ENCODE data around the gene CYRIA.

The CYRIA gene

GRCh38 chr2:16650287-16651249 lies 15.1 kb downstream of the CYRIA start:
- H3K9me3 Mint-ChIP-seq, result no peaks in the 10 kb centered on the region
- H3K27ac Mint-ChIP-seq, result no peak overlapping the region
- DNase-seq (no peak), ATAC-seq (no peak)
- no peak overlapping the region for H3K4me3 Mint-ChIP-seq
- no peaks in the 10 kb centered on the region for H3K36me3 Mint-ChIP-seq (ENCODE audit: low read depth)
- no peaks in the 10 kb centered on the region for H3K27me3 Mint-ChIP-seq
- H3K4me1 Mint-ChIP-seq, result peaks cover 36% of the 10 kb centered on the region

- Mint-ChIP-seq H3K36me3 (ENCODE audit: low read depth) (no peaks in the 10 kb centered on the region), H3K27ac (no peak overlapping the region), H3K4me1 (peaks cover 31% of the 10 kb centered on the region), H3K27me3 (no peaks in the 10 kb centered on the region), H3K4me3 (no peak overlapping the region), H3K9me3 (no peaks in the 10 kb centered on the region)
- DNase-seq (no peak), ATAC-seq (peak; percentile 37)
These were observed 16.0 kb downstream of the CYRIA start for GRCh38 chr2:16649353-16650286.

- H3K36me3 Mint-ChIP-seq (ENCODE audit: low read depth), result no peaks in the 10 kb centered on the region
- no peak overlapping the region for H3K27ac Mint-ChIP-seq
- no peak for DNase-seq
These were observed 17.5 kb downstream of the CYRIA start for GRCh38 chr2:16647992-16648617.

GRCh38 chr2:16645775-16646559 lies 19.7 kb downstream of the CYRIA start:
- DNase-seq (no peak), ATAC-seq (no peak)
- Mint-ChIP-seq H3K27ac (no peak overlapping the region), H3K27me3 (no peaks in the 10 kb centered on the region), H3K36me3 (ENCODE audit: low read depth) (no peaks in the 10 kb centered on the region), H3K9me3 (no peaks in the 10 kb centered on the region), H3K4me3 (no peak overlapping the region), H3K4me1 (peaks cover 19% of the 10 kb centered on the region)

More at GRCh38 chr2:16647992-16648617, 17.5 kb downstream of the CYRIA start:
- no peak overlapping the region for H3K4me3 Mint-ChIP-seq
- no peaks in the 10 kb centered on the region for H3K9me3 Mint-ChIP-seq
- H3K4me1 Mint-ChIP-seq, result peaks cover 24% of the 10 kb centered on the region
- H3K27me3 Mint-ChIP-seq, result no peaks in the 10 kb centered on the region
- no peak for ATAC-seq

- no peak overlapping the region for H3K27ac Mint-ChIP-seq
- no peaks in the 10 kb centered on the region for H3K36me3 Mint-ChIP-seq (ENCODE audit: low read depth)
- H3K4me3 Mint-ChIP-seq, result no peak overlapping the region
- peaks cover 10% of the 10 kb centered on the region for H3K4me1 Mint-ChIP-seq
- no peak for DNase-seq
- ATAC-seq, result no peak
- H3K27me3 Mint-ChIP-seq, result no peaks in the 10 kb centered on the region
- no peaks in the 10 kb centered on the region for H3K9me3 Mint-ChIP-seq
These were observed 20.5 kb downstream of the CYRIA start for GRCh38 chr2:16645088-16645487.

- no peaks in the 10 kb centered on the region for H3K9me3 Mint-ChIP-seq
- H3K4me3 Mint-ChIP-seq, result no peak overlapping the region
- DNase-seq, result no peak
- no peak overlapping the region for H3K27ac Mint-ChIP-seq
- no peaks in the 10 kb centered on the region for H3K36me3 Mint-ChIP-seq (ENCODE audit: low read depth)
- peak; percentile 4 for ATAC-seq
- H3K27me3 Mint-ChIP-seq, result no peaks in the 10 kb centered on the region
- peaks cover 5% of the 10 kb centered on the region for H3K4me1 Mint-ChIP-seq
These were observed 21.3 kb downstream of the CYRIA start for GRCh38 chr2:16644221-16644925.

GRCh38 chr2:16643099-16643498 lies 22.5 kb downstream of the CYRIA start:
- peaks cover 11% of the 10 kb centered on the region for H3K4me1 Mint-ChIP-seq
- H3K27ac Mint-ChIP-seq, result no peak overlapping the region
- no peak overlapping the region for H3K4me3 Mint-ChIP-seq
- ATAC-seq, result no peak
- H3K36me3 Mint-ChIP-seq (ENCODE audit: low read depth), result no peaks in the 10 kb centered on the region
- no peaks in the 10 kb centered on the region for H3K27me3 Mint-ChIP-seq
- no peaks in the 10 kb centered on the region for H3K9me3 Mint-ChIP-seq
- DNase-seq, result no peak

- Mint-ChIP-seq H3K27me3 (no peaks in the 10 kb centered on the region), H3K36me3 (ENCODE audit: low read depth) (peaks cover 3% of the 10 kb centered on the region), H3K4me1 (peaks cover 12% of the 10 kb centered on the region), H3K27ac (no peak overlapping the region), H3K4me3 (no peak overlapping the region), H3K9me3 (no peaks in the 10 kb centered on the region)
- ATAC-seq (no peak), DNase-seq (no peak)
These were observed 23.5 kb downstream of the CYRIA start for GRCh38 chr2:16642088-16642487.

- Mint-ChIP-seq H3K27ac (no peak overlapping the region), H3K27me3 (no peaks in the 10 kb centered on the region), H3K36me3 (ENCODE audit: low read depth) (peaks cover 3% of the 10 kb centered on the region), H3K4me1 (peaks cover 12% of the 10 kb centered on the region), H3K9me3 (no peaks in the 10 kb centered on the region), H3K4me3 (no peak overlapping the region)
- DNase-seq (no peak), ATAC-seq (no peak)
These were observed 24.1 kb downstream of the CYRIA start for GRCh38 chr2:16641509-16641908.

- H3K4me1 Mint-ChIP-seq, result peaks cover 17% of the 10 kb centered on the region
- no peak for DNase-seq
- no peak overlapping the region for H3K4me3 Mint-ChIP-seq
- no peak overlapping the region for H3K27ac Mint-ChIP-seq
- H3K27me3 Mint-ChIP-seq, result no peaks in the 10 kb centered on the region
- H3K9me3 Mint-ChIP-seq, result no peaks in the 10 kb centered on the region
- ATAC-seq, result no peak
- H3K36me3 Mint-ChIP-seq (ENCODE audit: low read depth), result peaks cover 3% of the 10 kb centered on the region
These were observed 24.8 kb downstream of the CYRIA start for GRCh38 chr2:16640867-16641266.

GRCh38 chr2:16640001-16640700 lies 25.5 kb downstream of the CYRIA start:
- Mint-ChIP-seq H3K27ac (no peak overlapping the region), H3K9me3 (no peaks in the 10 kb centered on the region), H3K27me3 (peaks cover 2% of the 10 kb centered on the region), H3K36me3 (ENCODE audit: low read depth) (peaks cover 3% of the 10 kb centered on the region), H3K4me1 (peaks cover 22% of the 10 kb centered on the region), H3K4me3 (no peak overlapping the region)
- DNase-seq (no peak), ATAC-seq (no peak)

- ATAC-seq (no peak), DNase-seq (no peak)
- Mint-ChIP-seq H3K36me3 (ENCODE audit: low read depth) (peaks cover 3% of the 10 kb centered on the region), H3K27me3 (peaks cover 2% of the 10 kb centered on the region), H3K9me3 (no peaks in the 10 kb centered on the region), H3K4me3 (no peak overlapping the region), H3K27ac (no peak overlapping the region), H3K4me1 (peaks cover 22% of the 10 kb centered on the region)
These were observed 26.2 kb downstream of the CYRIA start for GRCh38 chr2:16639431-16639830.

- no peak for ATAC-seq
These were observed 26.7 kb downstream of the CYRIA start for GRCh38 chr2:16638946-16639345.

More at GRCh38 chr2:16638946-16639345, 26.7 kb downstream of the CYRIA start:
- Mint-ChIP-seq H3K9me3 (no peaks in the 10 kb centered on the region), H3K27ac (no peak overlapping the region), H3K4me3 (no peak overlapping the region), H3K27me3 (peaks cover 2% of the 10 kb centered on the region), H3K36me3 (ENCODE audit: low read depth) (peaks cover 3% of the 10 kb centered on the region), H3K4me1 (peaks cover 22% of the 10 kb centered on the region)
- DNase-seq, result no peak
